DND-41 (cell line): ENCODE measurements around the gene ARHGAP26.

Experiments
- ATAC-seq: fragments of 200-7000 bp; cut with Tn5 transposase; 3 replicates; pipeline ENCODE4 v1.9.1; 2021; ENCODE audit warnings: low read depth; ENCODE audit not compliant: insufficient read depth
- DNase-seq: peaks from one replicate; pipeline ENCODE4 v3.0.0-alpha.2; 2020
- H2AFZ ChIP-seq: 2 replicates; pipeline ENCODE4 v1.6.0; 2012; ENCODE audit warnings: low read depth, low read length
- H3K27ac ChIP-seq: 2 replicates; pipeline ENCODE4 v1.5.1; 2012; ENCODE audit warnings: low read length, inconsistent platforms
- H3K27me3 ChIP-seq: fragments of 200-600 bp; sonication (generic); 2 replicates; pipeline ENCODE4 v1.6.0; 2012; ENCODE audit warnings: low read length, mild to moderate bottlenecking, inconsistent platforms; ENCODE audit not compliant: insufficient read depth, poor library complexity
- H3K36me3 ChIP-seq: 2 replicates; pipeline ENCODE4 v1.5.1; 2012; ENCODE audit warnings: low read length, inconsistent platforms; ENCODE audit not compliant: insufficient read depth
- H3K4me1 ChIP-seq: 2 replicates; pipeline ENCODE4 v1.5.1; 2012; ENCODE audit warnings: mild to moderate bottlenecking, low read length; ENCODE audit not compliant: insufficient read depth
- H3K4me2 ChIP-seq: 2 replicates; pipeline ENCODE4 v1.6.0; 2012; ENCODE audit warnings: mild to moderate bottlenecking, moderate library complexity, low read length, inconsistent platforms; ENCODE audit not compliant: insufficient read depth
- H3K4me3 ChIP-seq, 2 experiments: fragments of 200-600 bp in 1 of 2; shearing (Covaris generic) in 1 of 2; 2 replicates each; pipeline ENCODE4 v1.5.1; 2012 to 2016; ENCODE audit warnings: inconsistent platforms in 2 of 2, low read length in 2 of 2, mild to moderate bottlenecking in 2 of 2, low read depth in 1 of 2, moderate library complexity in 1 of 2
- H3K79me2 ChIP-seq: 2 replicates; pipeline ENCODE4 v1.6.0; 2012; ENCODE audit warnings: low read length, inconsistent platforms; ENCODE audit not compliant: insufficient read depth
- H3K9ac ChIP-seq: 2 replicates; pipeline ENCODE4 v1.6.0; 2012; ENCODE audit warnings: low read depth, mild to moderate bottlenecking, inconsistent platforms, low read length, moderate library complexity
- H3K9me3 ChIP-seq: 2 replicates; pipeline ENCODE4 v1.5.1; 2012; ENCODE audit warnings: low read length, moderate library complexity, mild to moderate bottlenecking, inconsistent platforms; ENCODE audit not compliant: insufficient read depth, severe bottlenecking
- H4K20me1 ChIP-seq: 2 replicates; pipeline ENCODE4 v1.6.0; 2012; ENCODE audit warnings: low read length; ENCODE audit not compliant: insufficient read depth
- EZH2 ChIP-seq: IDR thresholded peaks from 3 replicates; pipeline ENCODE4 v1.6.1; 2012; ENCODE audit warnings: borderline replicate concordance, low read depth, mild to moderate bottlenecking, moderate library complexity, low read length, inconsistent platforms; ENCODE audit not compliant: severe bottlenecking
- TF ChIP-seq, protein P1 (sequence below): IDR thresholded peaks from 2 replicates; pipeline ENCODE4 v1.5.1; 2012; ENCODE audit warnings: borderline replicate concordance, low read length, moderate library complexity, mild to moderate bottlenecking; ENCODE audit not compliant: poor library complexity, severe bottlenecking; ENCODE audit errors: extremely low read depth

The ARHGAP26 gene

DNA sequence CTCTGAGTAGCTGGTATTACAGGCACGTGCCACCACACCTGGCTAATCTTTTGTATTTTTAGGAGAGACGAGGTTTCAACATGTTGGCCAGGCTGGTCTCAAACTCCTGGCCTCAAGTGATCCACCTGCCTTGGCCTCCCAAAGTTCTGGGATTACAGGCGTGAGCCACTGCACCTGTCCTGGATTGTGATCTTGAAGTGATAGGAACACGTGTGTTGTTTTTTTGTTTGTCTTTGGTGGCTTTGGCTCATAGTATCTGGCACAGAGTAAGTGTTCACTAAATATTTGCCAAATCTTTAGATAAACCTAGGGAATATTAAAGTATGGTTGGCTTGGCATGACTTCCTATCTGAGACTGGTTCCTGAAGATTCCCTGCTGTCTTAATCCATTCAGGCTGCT lies 172.7 kb downstream of the ARHGAP26 start:
- no peaks in the 10 kb centered on the region for H3K9me3 ChIP-seq
- no peaks in the 10 kb centered on the region for H3K4me1 ChIP-seq
- H2AFZ ChIP-seq = no peak overlapping the region
- no peak overlapping the region for H3K9ac ChIP-seq
- TF ChIP-seq, protein P1, sequence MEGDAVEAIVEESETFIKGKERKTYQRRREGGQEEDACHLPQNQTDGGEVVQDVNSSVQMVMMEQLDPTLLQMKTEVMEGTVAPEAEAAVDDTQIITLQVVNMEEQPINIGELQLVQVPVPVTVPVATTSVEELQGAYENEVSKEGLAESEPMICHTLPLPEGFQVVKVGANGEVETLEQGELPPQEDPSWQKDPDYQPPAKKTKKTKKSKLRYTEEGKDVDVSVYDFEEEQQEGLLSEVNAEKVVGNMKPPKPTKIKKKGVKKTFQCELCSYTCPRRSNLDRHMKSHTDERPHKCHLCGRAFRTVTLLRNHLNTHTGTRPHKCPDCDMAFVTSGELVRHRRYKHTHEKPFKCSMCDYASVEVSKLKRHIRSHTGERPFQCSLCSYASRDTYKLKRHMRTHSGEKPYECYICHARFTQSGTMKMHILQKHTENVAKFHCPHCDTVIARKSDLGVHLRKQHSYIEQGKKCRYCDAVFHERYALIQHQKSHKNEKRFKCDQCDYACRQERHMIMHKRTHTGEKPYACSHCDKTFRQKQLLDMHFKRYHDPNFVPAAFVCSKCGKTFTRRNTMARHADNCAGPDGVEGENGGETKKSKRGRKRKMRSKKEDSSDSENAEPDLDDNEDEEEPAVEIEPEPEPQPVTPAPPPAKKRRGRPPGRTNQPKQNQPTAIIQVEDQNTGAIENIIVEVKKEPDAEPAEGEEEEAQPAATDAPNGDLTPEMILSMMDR = no peak
- TF ChIP-seq EZH2 = no peak
- no peak overlapping the region for H3K27ac ChIP-seq
- no peaks in the 10 kb centered on the region for H3K27me3 ChIP-seq
- H3K4me2 ChIP-seq = no peak overlapping the region
- H3K4me3 ChIP-seq = no peak overlapping the region
- ATAC-seq (no peak), DNase-seq (no peak)
- H3K36me3 ChIP-seq = no peaks in the 10 kb centered on the region
- H4K20me1 ChIP-seq = no peaks in the 10 kb centered on the region
- H3K79me2 ChIP-seq = no peaks in the 10 kb centered on the region

DNA sequence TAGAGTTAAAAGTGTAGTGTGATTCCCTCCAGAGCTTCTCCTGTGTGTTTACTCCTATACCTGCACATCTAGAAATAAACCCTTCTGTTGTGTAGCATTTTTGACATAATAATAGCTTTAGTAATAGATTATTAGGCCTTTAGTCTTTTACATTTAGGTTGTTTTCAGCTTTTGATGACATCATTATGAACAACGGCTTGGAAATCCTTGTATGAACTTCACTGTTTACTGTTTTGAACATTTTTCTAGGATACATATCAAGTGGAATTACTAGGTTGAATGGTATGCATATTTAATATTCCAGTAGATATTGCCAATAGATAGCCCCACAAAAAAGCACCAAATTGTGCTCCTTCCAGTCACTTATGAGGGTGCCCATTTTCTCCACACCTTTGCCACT lies 174.0 kb downstream of the ARHGAP26 start:
- no peak overlapping the region for H3K4me3 ChIP-seq
- no peak for TF ChIP-seq EZH2
- TF ChIP-seq, protein P1 = no peak
- H3K36me3 ChIP-seq = no peaks in the 10 kb centered on the region
- H3K27ac ChIP-seq = no peak overlapping the region
- H2AFZ ChIP-seq = no peak overlapping the region
- H3K27me3 ChIP-seq = no peaks in the 10 kb centered on the region
- H4K20me1 ChIP-seq = no peaks in the 10 kb centered on the region
- DNase-seq (no peak), ATAC-seq (no peak)
- no peaks in the 10 kb centered on the region for H3K79me2 ChIP-seq
- H3K9me3 ChIP-seq = no peaks in the 10 kb centered on the region
- no peak overlapping the region for H3K9ac ChIP-seq
- H3K4me2 ChIP-seq = no peak overlapping the region
- no peaks in the 10 kb centered on the region for H3K4me1 ChIP-seq

DNA sequence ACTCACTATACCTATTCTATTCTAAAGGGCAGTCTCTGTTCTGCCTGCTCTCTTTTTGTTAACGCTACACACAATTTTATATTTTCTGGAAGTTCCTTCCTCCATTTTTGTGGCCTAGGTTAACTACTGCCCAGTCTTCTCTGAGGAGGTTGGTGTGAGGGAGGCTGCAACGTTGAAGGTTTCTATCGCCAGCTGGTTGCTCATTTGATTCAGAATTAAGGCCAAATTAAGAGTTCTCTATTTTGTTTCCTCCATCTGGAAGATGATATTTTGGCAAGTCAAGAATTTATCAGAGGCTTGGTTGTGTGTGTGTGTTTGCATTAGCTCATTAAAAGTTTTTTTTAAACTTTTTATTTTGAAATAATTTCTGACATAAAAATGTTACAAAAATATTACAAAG lies 175.1 kb downstream of the ARHGAP26 start:
- no peak overlapping the region for H3K4me3 ChIP-seq
- H2AFZ ChIP-seq = no peak overlapping the region
- TF ChIP-seq, protein P1 = no peak
- TF ChIP-seq EZH2 = no peak
- no peaks in the 10 kb centered on the region for H3K79me2 ChIP-seq
- ATAC-seq (no peak), DNase-seq (no peak)
- H3K4me1 ChIP-seq = no peaks in the 10 kb centered on the region
- no peaks in the 10 kb centered on the region for H3K9me3 ChIP-seq
- H3K4me2 ChIP-seq = no peak overlapping the region
- no peaks in the 10 kb centered on the region for H4K20me1 ChIP-seq
- no peak overlapping the region for H3K9ac ChIP-seq
- H3K36me3 ChIP-seq = no peaks in the 10 kb centered on the region
- H3K27ac ChIP-seq = no peak overlapping the region
- H3K27me3 ChIP-seq = no peaks in the 10 kb centered on the region

DNA sequence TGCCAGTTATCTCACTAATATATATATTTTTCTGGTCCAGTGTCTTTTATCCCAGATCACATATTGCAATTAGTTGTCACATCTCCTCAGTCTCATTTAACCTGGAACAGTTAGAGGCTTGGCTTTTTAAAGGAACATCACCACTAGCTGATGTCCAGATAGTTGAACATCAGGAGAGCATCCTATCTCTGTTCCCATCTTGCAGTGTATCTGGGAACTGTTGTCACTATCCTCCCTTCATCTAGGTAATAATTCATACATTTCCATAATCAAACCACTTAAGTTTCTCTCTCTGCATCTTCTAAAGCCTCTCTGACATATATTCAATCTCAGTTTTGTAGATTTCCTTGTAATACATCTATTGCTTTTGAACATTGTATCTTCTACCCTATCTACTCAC lies 175.7 kb downstream of the ARHGAP26 start:
- no peaks in the 10 kb centered on the region for H3K27me3 ChIP-seq
- no peaks in the 10 kb centered on the region for H3K9me3 ChIP-seq
- no peaks in the 10 kb centered on the region for H4K20me1 ChIP-seq
- no peak overlapping the region for H3K4me3 ChIP-seq
- no peak overlapping the region for H3K4me2 ChIP-seq
- no peak overlapping the region for H2AFZ ChIP-seq
- ATAC-seq (no peak), DNase-seq (no peak)
- H3K27ac ChIP-seq = no peak overlapping the region
- no peak overlapping the region for H3K9ac ChIP-seq
- H3K36me3 ChIP-seq = no peaks in the 10 kb centered on the region
- H3K4me1 ChIP-seq = no peaks in the 10 kb centered on the region
- no peaks in the 10 kb centered on the region for H3K79me2 ChIP-seq
- TF ChIP-seq, protein P1 = no peak
- TF ChIP-seq EZH2 = no peak
